Glomerular visceral epithelial cell (primary cell): ENCODE data around the gene CAPZA2.
"Not testable (repeated sequence)": the region's sequence is repeated elsewhere in the genome, so short reads cannot be mapped to it uniquely, and the experiment has no call there.

Experiments
- DNase-seq: peaks from one replicate; pipeline ENCODE4 v3.0.0-alpha.2; 2016; ENCODE audit errors: extremely low spot score

Gene CAPZA2

DNA sequence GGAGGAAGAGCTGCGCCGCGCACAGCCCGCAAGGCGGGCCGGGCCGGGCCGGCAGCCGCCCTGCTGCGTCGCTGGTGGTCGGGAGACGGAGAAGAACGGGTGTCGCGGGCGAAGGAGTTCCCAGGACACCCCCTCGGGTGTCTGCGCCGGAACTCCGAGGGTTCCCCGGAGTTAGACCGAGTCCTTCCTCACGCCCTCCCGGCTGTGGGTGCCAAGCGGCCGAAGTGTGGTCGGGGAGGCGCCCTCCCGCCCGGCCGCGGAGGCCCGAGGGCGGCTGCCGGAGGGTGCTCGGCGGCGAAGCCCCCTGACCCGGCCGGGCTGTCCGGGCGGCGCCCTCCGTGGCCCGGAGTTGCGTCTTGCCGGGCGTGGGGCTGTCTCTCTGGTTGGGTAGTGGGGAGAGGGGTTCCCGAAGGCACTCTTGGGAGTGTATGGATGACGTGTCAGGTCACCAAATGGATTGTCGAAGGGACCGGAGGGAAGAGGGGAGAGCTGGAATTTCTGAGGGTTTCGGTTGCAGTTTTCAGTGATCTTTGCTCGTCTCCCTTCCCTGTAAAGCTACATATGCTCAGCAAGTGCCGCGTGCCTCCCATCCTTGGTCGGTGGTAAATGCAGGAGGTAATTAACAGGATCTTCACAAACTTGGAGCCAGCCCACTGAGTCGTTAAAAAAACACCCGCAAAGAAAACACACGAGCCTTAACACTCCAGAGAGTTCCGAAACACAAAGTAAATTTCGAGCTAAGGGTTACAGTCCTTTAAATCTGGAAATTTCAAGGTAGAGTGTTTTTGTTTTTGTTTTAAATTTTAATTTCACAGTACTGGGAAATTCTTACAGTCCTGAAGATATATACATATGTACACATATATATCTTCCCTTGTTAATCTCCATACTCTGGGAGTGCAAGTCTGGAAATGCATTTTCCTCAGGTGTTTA is 91.8 kb downstream of the CAPZA2 start:
- peak; percentile 80 for DNase-seq

DNA sequence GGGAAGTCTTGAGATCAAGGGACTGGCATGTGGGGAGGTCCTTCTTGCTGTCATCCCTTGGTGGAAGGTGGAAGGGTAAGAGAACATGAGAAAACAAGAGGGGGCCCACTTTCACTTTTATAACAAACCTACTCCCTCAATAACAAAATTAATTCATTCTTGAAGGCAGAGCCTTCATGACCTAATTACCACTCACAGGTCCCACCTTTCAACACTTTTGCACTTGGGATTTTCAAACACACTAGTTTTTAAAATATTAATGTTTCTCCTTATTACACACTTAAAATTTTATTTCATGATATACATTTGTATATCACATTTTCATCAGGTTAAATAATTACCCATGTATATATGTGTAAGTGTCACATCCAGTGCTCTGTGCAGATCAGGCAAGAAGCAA is 93.0 kb downstream of the CAPZA2 start:
- no peak for DNase-seq

DNA sequence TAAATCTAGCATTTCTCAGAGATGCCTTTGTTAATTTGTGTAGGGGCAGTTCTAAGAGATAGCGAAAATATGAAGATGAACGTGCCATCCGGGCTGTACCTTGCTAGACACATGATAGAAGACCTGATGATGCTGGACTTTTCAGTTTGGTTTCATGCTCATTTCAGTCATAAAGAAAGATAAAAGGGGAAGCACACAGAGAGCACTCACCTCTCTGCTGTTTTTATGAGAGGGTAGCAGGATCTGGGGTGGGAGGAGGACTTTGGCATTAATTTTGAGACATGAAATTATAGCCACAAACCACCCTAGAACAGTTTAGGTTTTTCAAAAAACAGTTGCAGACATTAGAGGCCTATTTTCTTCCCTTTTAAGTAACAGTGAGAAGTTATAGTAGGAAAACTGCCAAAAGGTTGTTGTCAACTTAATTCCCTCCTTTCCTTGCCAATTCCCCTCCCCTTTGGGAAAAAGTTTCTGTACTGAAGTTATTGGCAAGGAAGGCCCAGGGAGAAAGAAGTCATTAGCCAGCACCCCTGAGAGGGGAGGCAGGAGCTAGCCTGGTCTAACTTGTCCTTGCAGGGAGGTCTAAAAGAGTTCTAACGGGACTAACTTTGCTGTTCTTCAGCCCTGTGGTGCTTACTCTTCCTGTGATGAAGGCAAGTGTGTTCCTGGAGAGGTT is 93.6 kb downstream of the CAPZA2 start:
- DNase-seq, result no peak

DNA sequence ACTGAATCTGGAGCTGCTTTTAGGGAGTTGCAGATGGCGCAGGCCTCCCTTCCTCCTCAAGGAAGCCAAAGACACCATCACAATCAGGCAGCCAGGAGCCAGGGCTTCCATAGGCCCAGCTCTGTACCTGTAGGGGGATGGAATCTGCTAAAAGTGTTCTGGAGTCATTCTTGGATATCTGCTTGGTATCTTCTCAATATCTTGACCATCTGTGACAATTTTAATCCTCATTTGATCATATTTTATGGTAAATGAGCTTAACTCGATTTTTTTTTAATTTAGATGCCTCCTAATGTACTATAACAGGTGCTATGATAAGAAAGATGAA is 94.1 kb downstream of the CAPZA2 start:
- DNase-seq, result no peak

DNA sequence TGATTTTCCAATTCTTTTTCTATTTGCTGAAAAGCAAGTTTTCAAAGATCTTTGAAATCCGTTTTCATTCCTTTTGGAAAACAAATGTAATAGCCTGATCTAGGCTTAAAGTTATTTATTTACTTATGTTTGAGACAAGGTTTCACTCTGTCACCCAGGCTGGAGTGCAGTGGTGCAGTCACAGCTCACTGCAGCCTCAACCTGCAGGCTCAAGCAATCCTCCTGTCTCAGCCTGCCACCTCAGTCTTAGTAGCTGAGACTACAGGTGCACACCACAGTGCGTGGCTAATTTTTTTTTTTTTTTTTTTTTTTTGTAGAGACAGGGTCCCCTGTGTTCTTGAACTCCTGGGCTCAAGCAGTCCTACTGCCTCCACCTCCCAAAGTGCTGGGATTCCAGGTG is 95.5 kb downstream of the CAPZA2 start:
- peak; percentile 13 for DNase-seq

DNA sequence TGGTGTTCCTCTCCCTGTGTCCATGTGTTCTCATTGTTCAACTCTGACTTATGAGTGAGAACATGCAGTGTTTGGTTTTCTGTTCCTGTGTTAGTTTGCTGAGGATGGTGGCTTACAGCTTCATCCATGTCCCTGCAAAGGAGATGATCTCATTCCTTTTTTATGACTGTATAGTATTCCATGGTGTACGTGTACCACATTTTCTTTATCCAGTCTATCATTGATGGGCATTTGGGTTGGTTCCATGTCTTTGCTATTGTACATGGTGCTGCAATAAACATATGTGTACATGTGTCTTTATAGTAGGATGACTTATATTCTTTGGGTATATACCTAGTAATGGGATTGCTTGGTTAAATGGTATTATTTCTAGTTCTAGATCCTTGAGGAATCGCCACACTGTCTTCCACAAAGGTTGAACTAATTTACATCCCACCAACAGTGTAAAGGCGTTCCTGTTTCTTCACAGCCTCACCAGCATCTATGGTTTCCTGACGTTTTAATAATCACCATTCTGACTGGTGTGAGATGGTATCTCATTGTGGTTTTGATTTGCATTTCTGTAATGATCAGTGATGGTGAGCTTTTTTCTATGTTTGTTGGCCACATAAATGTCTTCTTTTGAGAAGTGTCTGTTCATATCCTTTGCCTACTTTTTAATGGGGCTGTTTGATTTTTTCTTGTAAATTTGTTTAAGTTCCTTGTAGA is 99.7 kb downstream of the CAPZA2 start:
- not testable (repeated sequence) for DNase-seq

DNA sequence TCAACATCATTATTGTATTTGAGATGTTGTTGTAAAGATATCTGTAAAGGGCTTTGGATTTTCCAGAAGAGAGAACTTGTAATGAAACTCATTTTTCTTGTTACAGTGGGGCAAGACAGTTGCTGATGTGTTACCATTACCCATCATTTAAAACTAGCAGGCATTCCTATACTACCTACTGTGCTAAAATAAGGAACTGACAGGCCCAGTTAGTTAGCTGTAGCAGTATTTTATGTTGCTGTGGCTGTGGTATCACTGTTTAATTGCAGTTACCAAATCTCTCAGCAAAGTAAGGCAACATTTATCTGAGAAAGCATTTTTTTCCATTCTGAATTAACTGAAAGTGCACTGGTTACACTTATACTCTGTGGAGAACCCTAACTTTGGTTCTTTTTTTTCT is 100.8 kb downstream of the CAPZA2 start:
- no peak for DNase-seq

DNA sequence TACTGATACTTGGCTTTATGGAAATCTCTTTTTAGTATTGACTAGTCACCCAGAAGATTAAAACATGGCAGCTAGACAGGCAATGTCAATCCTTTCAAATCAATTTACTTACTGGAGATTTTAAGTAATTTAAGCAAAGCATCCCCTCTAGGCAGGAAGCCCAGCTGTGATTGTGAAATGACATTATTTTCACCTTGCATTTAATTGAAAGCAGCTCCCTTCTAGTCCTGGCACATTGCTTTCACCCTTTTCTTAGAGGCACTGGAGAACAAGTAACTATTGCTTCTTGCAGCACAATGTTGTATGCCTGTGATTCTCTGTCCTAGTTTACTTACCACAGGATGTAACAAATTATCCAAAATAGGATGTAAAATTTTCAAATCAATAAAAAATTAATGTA is 104.2 kb downstream of the CAPZA2 start:
- DNase-seq, result no peak

DNA sequence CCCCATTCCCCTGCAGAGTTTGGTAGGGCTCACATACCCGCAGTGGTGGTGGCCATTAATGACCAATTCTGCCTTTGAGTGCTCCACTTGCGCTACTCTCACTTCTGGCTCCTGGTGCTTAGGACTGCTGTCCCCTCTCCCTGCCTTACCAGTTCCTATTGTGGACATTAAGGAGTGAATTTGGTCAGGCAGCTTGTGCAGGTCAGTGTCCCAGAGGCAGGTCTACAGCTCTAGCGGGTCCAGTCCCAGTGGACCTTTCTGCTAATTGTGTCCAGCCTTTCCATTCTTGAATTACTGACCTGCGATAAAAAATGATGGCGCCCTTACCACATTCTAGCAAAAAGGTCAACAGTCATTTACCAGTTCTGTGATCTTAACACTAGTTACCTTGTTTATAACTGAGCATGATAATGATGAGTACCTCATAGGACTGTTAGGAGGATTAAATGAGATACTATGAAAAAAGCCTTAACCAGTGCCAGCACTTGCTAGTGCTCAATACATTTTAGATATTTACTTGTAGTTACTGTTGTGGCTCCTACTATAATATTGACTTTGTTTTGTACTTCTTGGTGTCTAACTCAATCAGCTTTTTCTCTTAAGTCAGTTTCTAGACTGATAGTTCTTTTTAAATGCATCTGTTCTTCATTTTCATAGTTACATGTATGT is 105.0 kb downstream of the CAPZA2 start:
- no peak for DNase-seq

DNA sequence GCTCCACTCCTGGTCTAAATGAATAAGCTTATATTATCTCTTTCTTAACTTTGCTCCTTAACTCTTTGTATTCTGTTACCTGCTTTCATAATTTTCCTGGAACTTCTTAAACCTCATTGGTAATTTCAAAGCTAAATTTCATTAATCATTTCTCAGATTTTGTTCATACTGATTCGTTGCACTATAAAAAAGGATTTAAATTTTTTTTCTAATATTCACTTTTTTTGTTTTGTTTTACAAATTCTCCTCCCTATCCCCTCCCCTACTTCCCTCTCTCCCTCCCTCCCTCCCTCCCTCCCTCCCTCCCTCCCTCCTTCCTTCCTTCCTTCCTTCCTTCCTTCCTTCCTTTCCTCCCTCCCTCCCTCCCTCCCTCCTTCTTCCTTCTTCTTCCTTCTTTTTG is 105.6 kb downstream of the CAPZA2 start:
- DNase-seq, result no peak

DNA sequence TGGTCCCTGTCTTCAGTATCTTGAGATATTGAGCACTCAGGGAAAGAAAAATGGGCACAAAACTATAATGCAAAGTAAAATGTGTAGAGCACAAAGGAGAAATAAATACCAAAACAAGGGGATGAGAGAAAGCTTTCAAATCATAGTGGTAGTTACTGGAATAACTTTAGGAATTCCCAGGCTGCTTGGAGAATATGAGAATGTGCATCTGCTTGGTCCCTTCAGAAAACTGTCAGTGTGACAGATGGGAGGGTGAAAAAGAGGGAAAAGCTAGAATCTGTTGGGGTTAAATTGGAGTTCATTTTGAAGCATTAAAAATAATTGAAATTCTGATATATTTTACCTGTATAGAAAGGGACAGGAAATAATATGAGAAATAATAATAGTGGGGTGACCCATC is 106.2 kb downstream of the CAPZA2 start:
- no peak for DNase-seq

DNA sequence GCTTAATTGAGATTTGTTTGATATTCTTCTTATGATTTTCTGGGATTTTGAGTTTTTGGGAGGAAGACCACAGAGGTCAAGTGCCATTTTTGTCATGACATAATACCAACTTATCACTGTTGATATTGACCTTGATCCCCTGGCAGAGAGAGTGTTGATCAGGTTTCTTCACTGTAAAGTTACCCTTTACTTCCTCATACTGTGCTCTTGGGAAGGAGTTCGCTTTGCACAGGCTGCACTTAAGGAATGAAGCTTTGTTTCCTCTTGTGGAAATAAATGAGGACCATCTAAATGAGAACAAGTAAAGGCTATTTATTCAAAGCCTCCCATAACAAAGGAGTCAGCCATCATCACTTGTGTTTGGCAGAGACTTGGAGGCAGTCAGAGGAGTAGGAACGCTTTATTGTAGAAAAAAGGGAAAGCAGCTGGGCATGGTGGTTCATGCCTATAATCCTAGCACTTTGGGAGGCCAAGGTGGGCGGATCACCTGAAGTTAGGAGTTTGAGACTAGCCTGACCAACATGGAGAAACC is 107.0 kb downstream of the CAPZA2 start:
- no peak for DNase-seq

DNA sequence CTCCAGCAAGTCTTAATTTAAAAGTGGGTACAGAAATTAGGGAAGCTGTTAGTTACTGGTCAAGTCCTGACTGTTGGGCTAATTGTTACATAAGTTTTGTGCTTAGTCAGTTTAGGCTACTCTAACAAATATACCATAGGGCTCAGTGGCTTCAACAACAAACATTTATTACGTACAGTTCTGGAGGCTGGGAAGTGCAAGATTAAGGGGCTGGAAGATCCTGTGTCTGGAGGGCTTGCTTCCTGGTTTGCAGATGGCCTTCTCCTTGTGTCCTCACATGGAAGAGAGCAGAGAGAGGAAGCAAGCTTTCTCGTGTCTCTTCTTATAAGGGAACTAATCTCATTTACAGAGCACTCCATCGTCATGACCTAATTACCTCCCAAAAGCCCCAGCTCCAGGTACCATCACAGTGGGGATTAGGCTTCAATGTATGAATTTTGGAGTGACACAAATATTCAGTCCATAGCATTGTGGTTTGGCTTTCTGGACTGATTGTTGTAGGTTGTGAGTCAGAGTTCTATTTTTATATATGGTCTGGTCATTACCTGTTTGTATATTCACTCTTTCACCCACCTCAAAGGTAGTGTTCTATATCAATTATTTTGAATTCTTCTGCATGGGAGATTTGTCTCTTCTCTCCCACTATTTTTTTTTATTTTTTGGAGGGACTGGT is 108.0 kb downstream of the CAPZA2 start:
- no peak for DNase-seq

DNA sequence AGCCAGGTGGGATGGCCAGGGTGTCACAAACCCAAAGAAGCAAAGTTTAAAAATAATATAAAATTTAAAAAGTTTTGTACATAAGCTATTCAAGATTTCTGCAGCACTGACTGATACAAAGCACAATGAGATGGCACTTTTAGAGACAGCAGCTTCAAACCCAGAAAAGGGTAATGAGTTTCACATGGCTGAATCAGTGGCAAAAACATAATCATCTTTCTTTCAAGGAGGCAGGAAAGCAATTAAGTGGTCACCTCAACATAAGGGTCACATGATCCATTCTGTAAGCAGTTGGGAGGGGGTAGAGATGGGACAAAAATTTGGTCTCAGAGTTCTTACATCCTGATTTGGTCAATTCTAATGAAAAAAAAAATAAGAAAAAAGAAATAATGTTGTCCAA is 108.8 kb downstream of the CAPZA2 start:
- not testable (repeated sequence) for DNase-seq
